ENCODE measurements around the gene PCDHGB3. TPM values are rescaled to one million over a fixed set of nuclear protein-coding genes. Genes with fewer than 3 reads are reported as not detected.
A peak's percentile ranks its signal among the peaks of the same experiment; 100 is the strongest.
"Not testable (repeated sequence)": the region's sequence is repeated elsewhere in the genome, so short reads cannot be mapped to it uniquely, and the experiment has no call there.

The PCDHGB3 gene
- polyA plus RNA-seq, 6 donors from 2014 or later, result 0.21 TPM; not detected in 5

- Mint-ChIP-seq H3K27ac (peak within 1 kb of the TSS in 2 of 6 donors; percentile 77 to 88), H3K4me3 (peak within 1 kb of the TSS in 3 of 8 donors; percentile 38 to 70 (median 65)), H3K36me3 (peaks cover 26 to 54% of the 10 kb centered on the region in 2 donors), H3K9me3 (peaks cover 17 to 77% (median 60%) of the 10 kb centered on the region in 7 donors), H3K4me1 (peaks cover 0 to 12% (median 6%) of the 10 kb centered on the region in 3 donors), H3K27me3 (peaks cover 50 to 76% (median 75%) of the 10 kb centered on the region in 3 donors)
- ATAC-seq (ENCODE audit: low read depth in 2 of 2) (no peak), DNase-seq (no peak)
These were observed 5.9 kb upstream of the PCDHGB3 start, which contains the start of gene PCDHGA5 for GRCh38 chr5:141363952-141364660. Gene PCDHGA5, plus strand, starts transcription at chr5:141364162. Its CDS starts 169 bp downstream, at chr5:141364331.

- Mint-ChIP-seq H3K9me3 (peaks cover 16 to 67% (median 52%) of the 10 kb centered on the region in 7 donors), H3K27me3 (peaks cover 44 to 72% (median 71%) of the 10 kb centered on the region in 3 donors), H3K4me3 (peak overlapping the region in 1 of 8 donors; percentile 47), H3K4me1 (peaks cover 6 to 12% (median 12%) of the 10 kb centered on the region in 3 donors), H3K36me3 (peaks cover 13 to 49% of the 10 kb centered on the region in 2 donors), H3K27ac (peak overlapping the region in 2 of 6 donors; percentile 69 to 73)
- no peak for DNase-seq
- no peak for ATAC-seq (ENCODE audit: low read depth in 2 of 2)
These were observed 3.8 kb upstream of the PCDHGB3 start for GRCh38 chr5:141366016-141366896.

GRCh38 chr5:141371572-141372475 is 1.8 kb downstream of the PCDHGB3 start:
- ATAC-seq (ENCODE audit: low read depth in 2 of 2) (no peak), DNase-seq (no peak)
- Mint-ChIP-seq H3K4me3 (peak overlapping the region in 1 of 8 donors; percentile 59), H3K4me1 (peaks cover 4 to 6% (median 6%) of the 10 kb centered on the region in 3 donors), H3K9me3 (peaks cover 8 to 58% (median 45%) of the 10 kb centered on the region in 7 donors), H3K27me3 (peaks cover 47 to 76% (median 53%) of the 10 kb centered on the region in 3 donors), H3K27ac (peak overlapping the region in 1 of 6 donors; percentile 47), H3K36me3 (peaks cover 8 to 30% of the 10 kb centered on the region in 2 donors)

GRCh38 chr5:141373673-141374317 is 3.8 kb downstream of the PCDHGB3 start, which contains the start of gene PCDHGA6:
Gene PCDHGA6, plus strand, starts transcription at chr5:141373891. Its CDS starts 193 bp downstream, at chr5:141374084.
- Mint-ChIP-seq H3K9me3 (peaks cover 8 to 67% (median 45%) of the 10 kb centered on the region in 7 donors), H3K36me3 (peaks cover 8 to 30% of the 10 kb centered on the region in 2 donors), H3K27me3 (peaks cover 44 to 66% (median 44%) of the 10 kb centered on the region in 3 donors), H3K27ac (peak within 1 kb of the TSS in 1 of 6 donors; percentile 30), H3K4me3 (peak within 1 kb of the TSS in 5 of 8 donors; percentile 5 to 57 (median 29)), H3K4me1 (peaks cover 4 to 6% (median 6%) of the 10 kb centered on the region in 3 donors)
- DNase-seq (no peak), ATAC-seq (ENCODE audit: low read depth in 2 of 2) (no peak)

GRCh38 chr5:141374627-141375026 is 4.6 kb downstream of the PCDHGB3 start:
- H3K36me3 Mint-ChIP-seq, result peaks cover 8 to 30% of the 10 kb centered on the region in 2 donors
- peaks cover 39 to 69% (median 41%) of the 10 kb centered on the region in 3 donors for H3K27me3 Mint-ChIP-seq
- H3K9me3 Mint-ChIP-seq, result peaks cover 8 to 64% (median 45%) of the 10 kb centered on the region in 7 donors
- H3K27ac Mint-ChIP-seq, result peak overlapping the region in 1 of 6 donors; percentile 30
- no peak for DNase-seq
- no peak for ATAC-seq (ENCODE audit: low read depth in 2 of 2)
- H3K4me3 Mint-ChIP-seq, result no peak overlapping the region
- peaks cover 4 to 6% (median 6%) of the 10 kb centered on the region in 3 donors for H3K4me1 Mint-ChIP-seq

GRCh38 chr5:141375444-141376155 is 5.6 kb downstream of the PCDHGB3 start:
- not testable (repeated sequence) for ATAC-seq (ENCODE audit: low read depth in 2 of 2); H3K4me1 Mint-ChIP-seq; DNase-seq; H3K4me3 Mint-ChIP-seq
- peaks cover 8 to 67% (median 40%) of the 10 kb centered on the region in 7 donors for H3K9me3 Mint-ChIP-seq
- peak overlapping the region in 2 of 6 donors; percentile 24 to 65 for H3K27ac Mint-ChIP-seq
- peaks cover 8 to 22% of the 10 kb centered on the region in 2 donors for H3K36me3 Mint-ChIP-seq
- H3K27me3 Mint-ChIP-seq, result peaks cover 29 to 68% (median 38%) of the 10 kb centered on the region in 3 donors

GRCh38 chr5:141382469-141383294 is 12.6 kb downstream of the PCDHGB3 start, which contains the start of gene PCDHGA7:
Gene PCDHGA7, plus strand, starts transcription at chr5:141382742. Its CDS starts 158 bp downstream, at chr5:141382900.
- ATAC-seq (ENCODE audit: low read depth in 2 of 2) (peak in 1 of 2 donors; percentile 28), DNase-seq (no peak)
- Mint-ChIP-seq H3K4me1 (peaks cover 0 to 6% (median 2%) of the 10 kb centered on the region in 3 donors), H3K9me3 (peaks cover 0 to 68% (median 35%) of the 10 kb centered on the region in 7 donors), H3K27me3 (peaks cover 52 to 67% (median 57%) of the 10 kb centered on the region in 3 donors), H3K27ac (peak within 1 kb of the TSS in 3 of 6 donors; percentile 37 to 86 (median 63)), H3K36me3 (peaks cover 6 to 9% of the 10 kb centered on the region in 2 donors), H3K4me3 (peak within 1 kb of the TSS; percentile 18 to 87 (median 64))

GRCh38 chr5:141383345-141383744 is 13.3 kb downstream of the PCDHGB3 start:
- peaks cover 7 to 11% of the 10 kb centered on the region in 2 donors for H3K36me3 Mint-ChIP-seq
- H3K27me3 Mint-ChIP-seq, result peaks cover 55 to 69% (median 59%) of the 10 kb centered on the region in 3 donors
- DNase-seq (no peak), ATAC-seq (ENCODE audit: low read depth in 2 of 2) (no peak)
- H3K4me1 Mint-ChIP-seq, result peaks cover 0 to 6% (median 2%) of the 10 kb centered on the region in 3 donors
- H3K9me3 Mint-ChIP-seq, result peaks cover 0 to 66% (median 37%) of the 10 kb centered on the region in 7 donors
- H3K27ac Mint-ChIP-seq, result peak overlapping the region in 1 of 6 donors; percentile 63
- H3K4me3 Mint-ChIP-seq, result peak overlapping the region in 5 of 8 donors; percentile 18 to 65 (median 42)

- no peak overlapping the region for H3K4me3 Mint-ChIP-seq
- no peak for ATAC-seq (ENCODE audit: low read depth in 2 of 2)
- no peak for DNase-seq
- peak overlapping the region in 1 of 6 donors; percentile 44 for H3K27ac Mint-ChIP-seq
- peaks cover 15 to 20% of the 10 kb centered on the region in 2 donors for H3K36me3 Mint-ChIP-seq
- H3K4me1 Mint-ChIP-seq, result peaks cover 0 to 6% (median 2%) of the 10 kb centered on the region in 3 donors
- H3K9me3 Mint-ChIP-seq, result peaks cover under 1 to 79% (median 42%) of the 10 kb centered on the region in 7 donors
- H3K27me3 Mint-ChIP-seq, result peaks cover 57 to 73% (median 72%) of the 10 kb centered on the region in 3 donors
These were observed 14.6 kb downstream of the PCDHGB3 start for GRCh38 chr5:141384471-141385267.
